Lower leg skin (tissue), 4 donors: ENCODE results near the gene ELAVL1. TPM values are rescaled to one million over a fixed set of nuclear protein-coding genes. Genes with fewer than 3 reads are reported as not detected.

Experiments
- DNase-seq, 2 donors: peaks; one replicate each; pipeline ENCODE4 v3.0.0-alpha.2; 2019; ENCODE audit warnings: low spot score in 2 of 2
- H3K4me3 ChIP-seq: fragments of 200-600 bp; sonication (generic); 2 replicates; pipeline ENCODE4 v1.5.1; 2017; ENCODE audit warnings: mild to moderate bottlenecking, low read depth; ENCODE audit not compliant: poor library complexity, severe bottlenecking
- POLR2A ChIP-seq, 2 donors: fragments of 450-650 bp; IDR thresholded peaks; one replicate each; pipeline ENCODE4 v1.6.1; 2016 to 2017; ENCODE audit warnings: antibody characterized with exemption in 2 of 2, mild to moderate bottlenecking in 1 of 2, moderate library complexity in 1 of 2
- WGBS, 2 donors: methylation state at CpG; one replicate each; pipeline ENCODE4 v1.1.5; 2018; 5-methylcytosine and 5-hydroxymethylcytosine counted together
- intact Hi-C: fragments of 100-400 bp; cut with DNase I; formaldehyde crosslinking; loops from one replicate; pipeline ENCODE4 v1.15.0; 2023; ENCODE audit warnings: low total_unique reads
- total RNA-seq, 4 donors: library from RNA; depleted of rRNA; stranded (reverse); fragments of >200 nt; gene quantifications; one replicate each; pipeline ENCODE4 v1.1.0, GENCODE V29; 2016
- TF ChIP-seq, protein P1 (sequence below), 3 donors: fragments of 450-650 bp; IDR thresholded peaks; one replicate each; pipeline ENCODE4 v1.5.1; 2016; ENCODE audit warnings: antibody characterized with exemption in 3 of 3, mild to moderate bottlenecking in 3 of 3, moderate library complexity in 2 of 3

ELAVL1 gene
- total RNA-seq, 4 donors from 2014 or later, result 24.8 to 49.2 (median 30.9) TPM

DNA sequence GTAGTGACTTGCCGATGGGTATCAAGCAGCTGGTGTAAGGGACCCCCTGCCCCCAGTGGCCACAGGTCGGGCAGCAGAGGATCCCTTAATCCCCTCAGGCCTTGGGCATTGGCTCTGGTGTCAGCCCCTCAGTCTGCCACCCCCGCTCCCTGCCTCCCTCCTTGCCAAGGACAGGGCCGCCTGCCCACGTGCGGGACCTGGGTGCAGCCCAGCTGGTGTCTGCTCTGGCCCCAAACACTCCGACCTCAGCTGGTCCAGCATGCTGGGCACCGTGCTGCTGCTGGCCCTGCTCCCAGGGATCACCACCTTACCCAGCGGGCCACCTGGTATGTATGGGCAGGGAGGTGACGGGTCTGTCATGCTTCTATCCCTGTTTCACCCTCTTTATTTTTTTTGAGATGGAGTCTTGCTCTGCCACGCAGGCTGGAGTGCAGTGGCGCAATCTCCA is 90.8 kb downstream of the ELAVL1 start, which contains the start of gene TGFBR3L:
TSS of gene TGFBR3L (plus strand) at position 233 of the 448 bp plus-strand sequence.
- intact Hi-C loops, result no loop called here
- TF ChIP-seq POLR2A (IDR thresholded peaks at IDR 0.05), result no peak
- TF ChIP-seq, protein P1, sequence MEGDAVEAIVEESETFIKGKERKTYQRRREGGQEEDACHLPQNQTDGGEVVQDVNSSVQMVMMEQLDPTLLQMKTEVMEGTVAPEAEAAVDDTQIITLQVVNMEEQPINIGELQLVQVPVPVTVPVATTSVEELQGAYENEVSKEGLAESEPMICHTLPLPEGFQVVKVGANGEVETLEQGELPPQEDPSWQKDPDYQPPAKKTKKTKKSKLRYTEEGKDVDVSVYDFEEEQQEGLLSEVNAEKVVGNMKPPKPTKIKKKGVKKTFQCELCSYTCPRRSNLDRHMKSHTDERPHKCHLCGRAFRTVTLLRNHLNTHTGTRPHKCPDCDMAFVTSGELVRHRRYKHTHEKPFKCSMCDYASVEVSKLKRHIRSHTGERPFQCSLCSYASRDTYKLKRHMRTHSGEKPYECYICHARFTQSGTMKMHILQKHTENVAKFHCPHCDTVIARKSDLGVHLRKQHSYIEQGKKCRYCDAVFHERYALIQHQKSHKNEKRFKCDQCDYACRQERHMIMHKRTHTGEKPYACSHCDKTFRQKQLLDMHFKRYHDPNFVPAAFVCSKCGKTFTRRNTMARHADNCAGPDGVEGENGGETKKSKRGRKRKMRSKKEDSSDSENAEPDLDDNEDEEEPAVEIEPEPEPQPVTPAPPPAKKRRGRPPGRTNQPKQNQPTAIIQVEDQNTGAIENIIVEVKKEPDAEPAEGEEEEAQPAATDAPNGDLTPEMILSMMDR (IDR thresholded peaks at IDR 0.05), result no peak
- WGBS, 2 donors, result 61 to 68% methylated on average over 9 to 10 of the region's 12 CpGs
- H3K4me3 ChIP-seq, result no peak within 1 kb of the TSS
- DNase-seq, result no peak

DNA sequence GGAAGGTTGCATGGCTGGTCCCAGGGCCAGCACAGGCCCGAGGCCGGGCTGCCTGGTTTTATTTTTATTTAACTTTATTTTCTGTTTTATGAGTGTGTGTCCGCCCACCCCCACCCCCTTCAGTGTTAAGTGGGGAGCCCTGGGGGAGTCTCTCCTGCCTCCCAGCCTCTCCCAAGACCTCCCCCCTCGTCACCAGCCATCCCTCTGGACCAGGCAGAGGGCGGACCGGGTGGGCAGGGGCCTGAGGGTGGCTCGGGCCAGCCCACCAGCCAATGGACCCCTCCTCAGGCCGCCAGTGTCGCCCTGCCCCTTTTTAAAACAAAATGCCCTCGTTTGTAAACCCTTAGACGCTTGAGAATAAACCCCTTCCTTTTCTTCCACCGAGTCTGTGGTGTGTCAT is 91.3 kb downstream of the ELAVL1 start:
- intact Hi-C loops, result no loop called here
- whole genome bisulfite sequencing, 2 donors, result 59 to 61% methylated on average over 12 of the region's 12 CpGs
- TF ChIP-seq POLR2A (IDR thresholded peaks at IDR 0.05), result no peak
- TF ChIP-seq, protein P1 (IDR thresholded peaks at IDR 0.05), result no peak
- no peak for DNase-seq
- no peak overlapping the region for H3K4me3 ChIP-seq

DNA sequence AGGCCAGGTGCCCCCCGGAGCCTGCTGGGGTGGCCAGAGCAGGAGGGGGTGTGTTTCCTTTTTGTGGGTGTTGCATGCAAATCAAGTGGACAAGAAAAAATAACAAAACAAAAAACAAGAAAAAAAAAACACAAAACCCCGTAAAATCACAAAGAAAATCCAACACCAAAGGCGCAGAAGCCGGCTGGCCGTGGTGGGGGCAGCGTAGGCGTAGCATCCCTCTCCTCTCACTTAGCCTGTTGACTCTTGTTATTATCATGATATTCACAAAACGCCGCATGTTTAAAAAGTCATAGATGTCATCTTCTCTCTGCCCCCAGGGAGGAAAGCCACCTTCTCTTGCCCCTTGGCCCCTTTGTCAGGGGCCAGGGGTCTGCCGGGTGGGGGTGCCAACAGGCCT is 91.8 kb downstream of the ELAVL1 start:
- intact Hi-C loops, result no loop called here
- no peak overlapping the region for H3K4me3 ChIP-seq
- TF ChIP-seq POLR2A (IDR thresholded peaks at IDR 0.05), result no peak
- TF ChIP-seq, protein P1 (IDR thresholded peaks at IDR 0.05), result no peak
- no peak for DNase-seq
- 81 to 83% methylated on average over 10 of the region's 10 CpGs for WGBS, 2 donors

GRCh38 chr19:7912697-7913564 is 92.5 kb downstream of the ELAVL1 start:
- H3K4me3 ChIP-seq, result no peak overlapping the region
- 94% methylated on average over 39 of the region's 39 CpGs for WGBS, 2 donors
- no peak for DNase-seq
- TF ChIP-seq POLR2A (IDR thresholded peaks at IDR 0.05), result no peak
- TF ChIP-seq, protein P1 (IDR thresholded peaks at IDR 0.05), result no peak
- intact Hi-C loops, result no loop called here

DNA sequence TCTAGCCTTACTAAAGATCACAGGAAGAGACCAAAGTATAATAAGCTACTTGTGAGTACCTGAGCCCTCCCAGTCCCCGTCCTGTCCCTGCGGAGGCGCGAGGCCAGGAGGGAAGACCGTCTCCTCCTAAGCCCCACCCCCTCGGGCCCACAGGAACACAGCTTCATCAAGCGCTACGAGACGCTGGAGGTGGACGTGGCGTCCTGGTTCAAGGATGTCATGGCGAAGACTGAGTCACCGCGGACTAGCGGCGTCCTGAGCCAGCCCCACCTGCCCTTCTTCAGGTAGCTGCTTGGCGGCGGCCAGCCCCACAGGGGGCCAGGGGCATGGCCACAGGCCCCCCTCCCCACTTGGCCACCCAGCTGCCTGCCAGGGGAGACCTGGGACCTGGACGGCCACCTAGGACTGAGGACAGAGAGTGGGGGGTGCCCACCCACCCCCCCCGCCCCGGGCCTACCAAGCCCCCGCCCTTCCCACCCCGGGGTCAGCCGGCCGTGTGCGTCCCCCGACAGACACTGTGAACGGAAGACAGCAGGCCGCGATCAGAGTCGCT is 93.2 kb downstream of the ELAVL1 start:
- intact Hi-C loops, result no loop called here
- TF ChIP-seq, protein P1 (IDR thresholded peaks at IDR 0.05), result no peak
- no peak for TF ChIP-seq POLR2A (IDR thresholded peaks at IDR 0.05)
- no peak overlapping the region for H3K4me3 ChIP-seq
- 93% methylated on average over 21 to 23 of the region's 31 CpGs for WGBS, 2 donors
- no peak for DNase-seq
